HG03342 (cell line): ENCODE results near the gene HMG20B.
"Not testable (repeated sequence)": the region's sequence is repeated elsewhere in the genome, so short reads cannot be mapped to it uniquely, and the experiment has no call there.

Source experiments
- ATAC-seq: cut with Tn5 transposase; IDR thresholded peaks from one replicate; pipeline ENCODE4 v1.9.1; 2021; ENCODE audit warnings: mild to moderate bottlenecking, moderate library complexity; ENCODE audit not compliant: unreplicated experiment

HMG20B gene

GRCh38 chr19:3580156-3580934, 7.6 kb downstream of the HMG20B start:
- ATAC-seq, result no peak

DNA sequence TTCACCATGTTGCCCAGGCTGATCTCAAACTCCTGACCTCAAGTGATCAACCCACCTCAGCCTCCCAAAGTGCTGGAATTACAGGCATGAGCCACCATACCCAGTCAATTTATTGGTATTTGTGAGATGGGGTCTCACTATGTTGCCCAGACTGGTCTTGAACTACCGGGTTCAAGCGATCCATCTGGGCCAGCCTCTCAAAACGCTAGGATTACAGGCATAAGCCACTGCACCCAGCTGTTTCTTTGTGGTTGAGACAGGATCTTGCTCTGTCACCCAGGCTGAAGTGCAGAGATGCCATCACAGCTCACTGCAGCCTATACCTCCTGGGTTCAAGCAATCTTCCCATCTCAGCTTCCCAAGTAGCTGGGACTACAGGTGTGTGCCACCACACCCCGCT, 9.0 kb downstream of the HMG20B start:
- ATAC-seq, result not testable (repeated sequence)

GRCh38 chr19:3584036-3584802, 11.5 kb downstream of the HMG20B start:
- ATAC-seq, result not testable (repeated sequence)

GRCh38 chr19:3585301-3586126, 12.8 kb downstream of the HMG20B start, which contains the start of gene GIPC3:
Gene GIPC3, plus strand, starts transcription at chr19:3585478. Its CDS starts 120 bp downstream, at chr19:3585598.
- no peak for ATAC-seq

DNA sequence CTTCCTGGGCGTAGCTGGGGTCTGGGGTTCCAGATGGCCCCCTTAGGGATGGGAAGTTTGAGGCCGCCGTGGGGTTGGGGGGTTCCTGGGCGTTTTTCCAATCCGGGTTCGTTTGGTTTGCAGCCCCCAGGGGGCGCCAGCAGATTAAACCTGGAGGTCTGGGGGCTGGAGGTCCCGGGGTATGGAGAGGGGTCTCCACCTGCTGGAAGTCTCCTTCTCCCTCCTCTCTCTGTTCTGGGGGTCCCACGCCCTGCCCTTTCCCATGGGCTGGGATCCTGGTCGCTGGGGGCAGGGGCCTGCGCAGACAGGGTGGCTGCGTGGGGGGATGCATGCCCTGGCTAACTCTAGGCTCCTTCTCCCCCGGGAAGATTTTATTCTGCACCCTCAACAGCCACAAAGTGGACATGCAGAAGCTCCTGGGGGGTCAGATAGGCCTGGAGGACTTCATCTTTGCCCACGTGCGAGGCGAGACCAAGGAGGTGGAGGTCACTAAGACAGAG, 13.4 kb downstream of the HMG20B start:
- ATAC-seq, result no peak

GRCh38 chr19:3586707-3587346, 14.1 kb downstream of the HMG20B start:
- no peak for ATAC-seq

DNA sequence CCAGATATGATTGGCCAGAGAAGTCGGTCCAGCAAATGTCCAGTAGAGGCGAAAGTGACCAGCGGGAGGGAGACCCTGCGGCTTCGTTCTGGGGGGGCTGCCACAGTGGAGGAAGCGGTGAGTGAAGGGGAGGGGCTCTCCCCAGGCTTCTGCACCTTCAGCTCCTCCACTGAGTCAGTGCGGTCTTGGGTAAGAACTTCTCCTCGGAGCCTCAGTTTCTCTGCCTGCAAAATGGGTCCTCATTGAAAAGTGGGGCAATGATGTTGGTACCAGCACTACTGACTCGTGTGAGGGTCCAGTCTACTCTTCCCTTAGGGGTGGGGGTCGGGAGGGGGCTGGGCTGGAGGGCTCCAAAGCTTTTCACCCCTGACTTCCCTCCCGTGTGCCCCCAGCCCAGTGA, 16.7 kb downstream of the HMG20B start:
- no peak for ATAC-seq

DNA sequence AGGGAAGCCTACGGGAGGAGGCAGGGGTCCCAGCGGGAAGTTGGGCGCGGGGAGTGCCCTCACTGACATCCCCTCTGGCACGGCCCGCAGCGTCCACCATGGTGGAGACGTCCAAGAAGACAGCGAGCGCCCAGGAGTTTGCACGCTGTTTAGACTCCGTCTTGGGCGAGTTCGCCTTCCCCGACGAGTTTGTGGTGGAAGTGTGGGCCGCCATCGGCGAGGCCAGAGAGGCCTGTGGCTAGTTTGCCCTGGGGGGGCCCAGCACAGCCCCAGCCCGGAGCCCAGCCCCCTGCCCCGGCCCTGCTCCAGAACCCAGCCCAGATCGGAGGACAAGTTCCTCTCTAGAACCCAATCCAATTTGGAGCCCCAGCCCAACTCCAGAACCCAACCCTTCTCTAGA, 17.2 kb downstream of the HMG20B start:
- no peak for ATAC-seq

DNA sequence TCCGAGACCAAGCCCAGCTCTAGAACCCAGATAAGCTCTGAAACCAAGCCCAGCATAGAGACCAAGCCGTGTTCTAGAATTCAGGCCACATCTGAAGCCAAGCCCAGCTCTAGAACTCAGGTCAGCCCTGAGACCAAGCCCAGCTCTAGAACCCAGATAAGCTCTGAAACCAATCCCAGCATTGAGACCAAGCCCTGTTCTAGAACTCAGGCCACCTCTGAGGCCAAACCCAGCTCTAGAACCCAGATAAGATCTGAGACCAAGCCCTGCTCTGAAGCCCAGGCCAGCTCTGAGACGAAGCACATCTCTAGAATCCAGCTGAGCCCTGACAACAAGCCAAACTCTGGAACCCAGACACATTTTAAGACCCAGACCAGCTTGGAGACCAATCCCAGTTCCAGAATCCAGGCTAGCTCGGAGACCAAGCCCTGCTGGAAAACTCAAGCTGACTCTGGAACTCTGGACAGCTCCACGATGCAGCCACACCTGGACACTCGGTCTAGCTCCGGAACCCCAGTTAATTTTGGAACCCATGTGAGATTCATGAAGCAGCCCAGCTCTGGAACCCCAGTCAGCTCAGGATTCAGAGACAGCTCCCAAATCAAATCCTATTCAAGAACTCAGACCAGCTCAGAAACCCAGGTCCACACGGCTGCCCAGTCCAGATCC, 18.4 kb downstream of the HMG20B start:
- ATAC-seq, result no peak

GRCh38 chr19:3591876-3592613, 19.3 kb downstream of the HMG20B start:
- ATAC-seq, result no peak

GRCh38 chr19:3593156-3593555, 20.4 kb downstream of the HMG20B start:
- ATAC-seq, result no peak

DNA sequence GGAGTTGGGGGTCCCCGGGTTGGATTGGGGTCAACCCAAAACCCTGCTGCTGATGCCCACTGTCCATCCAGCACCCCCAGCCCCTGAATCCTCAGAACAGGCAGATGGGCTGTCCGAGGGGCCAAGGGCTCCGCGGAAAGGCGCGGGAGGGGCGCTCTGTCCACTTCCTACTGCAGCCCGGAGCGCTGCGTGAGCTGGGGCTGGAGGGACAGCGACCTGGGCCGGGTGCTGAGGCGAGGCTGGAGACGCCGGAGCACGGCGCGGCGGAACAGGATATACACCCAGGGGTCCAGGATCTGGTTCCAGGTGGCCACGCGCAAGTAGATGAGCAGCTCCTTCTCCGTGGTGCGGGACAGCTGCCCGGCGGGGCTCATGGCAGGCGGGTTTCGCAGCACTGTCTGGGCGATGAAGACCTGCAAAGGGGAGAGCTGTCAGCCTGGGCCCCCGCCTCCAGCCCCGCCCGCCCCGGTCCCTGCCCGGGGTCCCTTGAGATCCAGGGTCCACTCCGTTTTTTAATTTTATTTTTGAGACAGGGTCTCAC, 22.8 kb downstream of the HMG20B start:
- ATAC-seq, result no peak

GRCh38 chr19:3599776-3600187, 27.0 kb downstream of the HMG20B start:
- ATAC-seq, result no peak

DNA sequence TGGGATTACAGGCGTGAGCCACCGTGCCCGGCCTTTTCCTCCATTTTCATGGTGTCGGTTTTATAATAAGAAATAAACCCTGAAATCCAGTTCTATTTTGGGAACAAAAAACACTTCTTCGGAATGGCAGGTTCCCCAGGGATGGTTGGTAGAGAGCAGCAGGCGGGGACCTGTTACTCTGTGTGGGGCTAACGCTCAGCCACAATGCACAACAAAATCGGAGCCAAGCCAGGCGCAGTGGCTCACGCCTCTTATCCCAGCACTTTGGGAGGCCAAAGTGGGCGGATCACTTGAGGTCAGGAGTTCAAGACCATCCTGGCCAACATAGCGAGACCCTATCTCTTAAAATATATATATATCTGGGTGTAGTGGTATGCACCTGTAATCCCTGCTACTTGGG, 28.3 kb downstream of the HMG20B start:
- no peak for ATAC-seq

DNA sequence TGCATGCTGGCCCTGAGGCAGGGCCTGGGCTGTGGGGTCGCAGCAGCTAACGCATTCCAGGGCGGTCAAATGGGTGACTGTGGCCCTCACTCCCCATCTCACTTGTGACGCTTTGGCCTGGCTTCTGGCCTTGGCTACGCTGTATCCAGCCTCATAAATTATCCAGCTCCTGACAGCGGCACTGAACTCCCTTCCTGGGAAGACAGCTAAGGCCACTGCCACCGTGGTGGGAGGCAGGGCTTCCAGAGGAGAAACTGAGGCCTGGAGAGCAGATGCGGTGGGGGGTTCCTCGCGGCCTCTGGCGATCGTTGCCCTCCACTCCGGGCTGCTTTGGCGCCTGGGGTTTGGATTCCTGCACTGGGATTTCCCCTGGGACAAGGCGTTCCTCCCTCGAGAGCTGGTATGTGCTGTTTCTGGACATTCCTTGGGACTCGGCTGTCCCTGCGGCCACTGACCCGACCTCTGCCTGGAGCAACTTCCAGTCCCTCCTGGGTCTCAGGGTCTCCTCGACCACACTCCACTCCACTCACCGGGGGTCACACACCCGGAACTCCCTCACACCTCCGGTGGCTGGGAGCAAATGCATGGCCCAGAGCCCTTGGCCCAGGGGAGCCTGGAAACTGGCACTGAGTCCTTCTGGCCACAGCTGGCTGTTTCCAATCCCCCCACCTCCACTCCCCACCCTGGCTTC, 30.5 kb downstream of the HMG20B start:
- no peak for ATAC-seq

DNA sequence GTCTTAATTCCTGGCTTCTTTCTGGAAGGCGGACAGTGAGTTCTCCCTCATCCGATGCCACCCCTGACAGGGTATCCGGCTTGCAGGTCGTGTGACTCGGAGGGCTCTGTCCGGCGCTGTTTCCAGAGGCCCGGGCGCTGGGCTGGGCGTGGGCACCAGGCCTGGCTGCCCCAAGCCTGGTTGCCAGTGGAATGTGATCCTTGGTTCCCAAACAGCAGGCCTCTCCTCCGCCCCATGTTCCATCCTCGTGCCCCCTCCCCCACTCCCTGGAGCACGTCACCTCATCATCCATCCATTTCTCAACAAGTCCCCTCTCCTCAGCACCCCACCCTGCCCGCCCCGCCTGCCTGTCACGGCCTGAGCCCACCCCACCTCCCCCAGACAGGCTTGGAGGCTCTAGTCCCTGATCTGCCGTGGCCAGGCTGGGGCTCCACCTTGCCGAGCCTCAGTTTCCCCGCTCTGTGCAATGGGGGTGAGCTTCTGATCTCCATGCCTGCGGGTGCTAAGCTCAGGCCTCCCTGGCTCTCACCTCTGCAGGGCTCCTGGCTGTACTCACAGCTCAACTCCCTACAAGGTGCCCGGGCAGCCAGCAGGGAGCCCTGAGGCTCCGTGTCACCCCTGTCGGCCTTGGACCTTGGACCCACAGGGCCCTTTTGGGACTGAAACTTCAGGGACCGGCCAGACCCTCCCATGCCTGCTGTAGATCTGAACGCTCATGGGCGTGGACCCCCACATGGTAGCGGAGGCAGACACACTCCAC, 31.7 kb downstream of the HMG20B start:
- no peak for ATAC-seq

DNA sequence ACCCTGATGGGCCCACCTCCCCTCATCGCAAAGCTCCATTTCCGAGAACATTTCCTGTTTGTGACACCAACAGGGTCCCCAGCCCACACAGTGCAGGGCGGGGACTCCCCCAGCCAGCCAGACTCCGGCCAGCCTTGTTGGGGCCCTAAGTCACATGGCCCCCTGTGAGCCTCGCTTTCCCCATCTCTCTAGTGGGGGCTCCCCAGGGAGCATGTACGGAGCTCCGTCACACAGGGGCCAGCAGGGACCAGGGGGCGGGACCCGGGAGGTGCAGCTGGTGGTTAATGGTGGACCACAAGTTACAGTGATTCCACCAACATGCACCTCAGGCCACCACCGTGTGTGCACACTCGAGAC, 32.2 kb downstream of the HMG20B start:
- no peak for ATAC-seq

DNA sequence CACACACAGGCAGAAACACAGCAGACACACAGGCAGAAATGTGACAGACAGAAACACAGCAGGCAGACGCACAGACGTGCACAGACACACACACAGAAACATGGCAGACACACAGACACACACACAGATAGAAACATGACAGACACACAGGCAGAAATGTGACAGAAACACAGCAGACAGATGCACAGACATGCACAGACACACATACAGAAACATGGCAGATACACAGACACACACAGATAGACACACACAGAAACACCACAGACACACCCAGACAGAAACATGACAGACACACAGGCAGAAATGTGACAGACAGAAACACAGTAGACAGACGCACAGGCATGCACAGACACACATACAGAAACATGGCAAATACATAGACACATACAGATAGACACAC, 32.6 kb downstream of the HMG20B start:
- ATAC-seq, result no peak
